Stomach smooth muscle (tissue), 2 donors: ENCODE results near the gene AXIN1.
"Not testable (repeated sequence)": the region's sequence is repeated elsewhere in the genome, so short reads cannot be mapped to it uniquely, and the experiment has no call there.

Experiments
- H3K27ac ChIP-seq: one replicate; pipeline ENCODE4 v1.7.0; 2013; ENCODE audit warnings: mild to moderate bottlenecking, low read length, inconsistent platforms
- H3K27me3 ChIP-seq, 2 donors: one replicate each; pipeline ENCODE4 v1.7.0; 2013; ENCODE audit warnings: low read length in 2 of 2; ENCODE audit not compliant: insufficient read depth in 2 of 2, control insufficient read depth in 1 of 2
- H3K36me3 ChIP-seq, 2 donors: one replicate each; pipeline ENCODE4 v1.7.0; 2013; ENCODE audit warnings: low read length in 2 of 2; ENCODE audit not compliant: control insufficient read depth in 2 of 2, insufficient read depth in 2 of 2
- H3K4me1 ChIP-seq: one replicate; pipeline ENCODE4 v1.7.0; 2013; ENCODE audit warnings: low read length; ENCODE audit not compliant: control insufficient read depth, insufficient read depth
- H3K4me3 ChIP-seq, 2 donors: one replicate each; pipeline ENCODE4 v1.7.0; 2013; ENCODE audit warnings: low read length in 2 of 2
- H3K9ac ChIP-seq, 2 donors: one replicate each; pipeline ENCODE4 v1.7.0; 2013; ENCODE audit warnings: low read length in 2 of 2, mild to moderate bottlenecking in 1 of 2
- H3K9me3 ChIP-seq, 2 donors: one replicate each; pipeline ENCODE4 v1.7.0; 2013; ENCODE audit warnings: low read length in 2 of 2; ENCODE audit not compliant: control insufficient read depth in 2 of 2
- donor health status: healthy.
- donor health status: Pancreatic carcinoma.

AXIN1 gene

DNA sequence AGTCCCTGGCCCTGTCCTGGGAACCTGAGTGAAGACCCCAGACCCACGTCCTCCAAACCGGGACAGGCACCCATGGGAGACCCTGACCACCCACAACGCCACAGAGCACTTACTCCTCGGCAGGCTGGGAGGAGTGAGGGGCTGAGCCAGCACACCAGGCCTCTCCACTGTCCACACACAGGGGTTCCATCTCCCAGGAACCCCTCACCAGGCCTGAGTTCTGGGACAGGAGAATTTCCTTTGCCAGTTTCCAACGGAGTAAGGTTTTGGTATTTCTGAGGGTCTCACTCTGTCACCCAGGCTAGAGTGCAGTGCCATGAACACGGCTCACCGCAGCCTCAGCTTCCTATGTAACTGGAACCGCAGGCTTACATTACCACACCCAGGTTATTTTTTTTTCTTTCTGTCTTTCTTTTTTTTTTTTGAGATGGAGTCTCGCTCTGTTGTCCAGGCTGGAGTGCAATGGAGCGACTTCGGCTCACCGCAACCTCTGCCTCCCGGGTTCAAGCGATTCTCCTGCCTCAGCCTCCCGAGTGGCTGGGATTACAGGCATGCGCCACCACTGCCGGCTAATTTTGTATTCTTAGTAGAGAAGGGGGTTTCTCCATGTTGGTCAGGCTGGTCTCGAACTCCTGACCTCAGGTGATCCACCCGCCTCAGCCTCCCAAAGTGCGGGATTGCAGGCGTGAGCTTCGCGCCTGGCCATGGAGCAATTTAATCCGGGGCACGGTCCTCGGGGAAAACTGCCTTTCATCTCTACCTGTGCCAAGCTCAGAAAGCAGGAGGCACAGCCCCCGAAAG lies 27.6 kb upstream of the AXIN1 start:
- H3K9ac ChIP-seq: peak overlapping the region in 1 of 2 donors; percentile 66

GRCh38 chr16:379183-379960 lies 26.8 kb upstream of the AXIN1 start:
- no peak overlapping the region for H3K9ac ChIP-seq
- peaks cover 6 to 11% of the 10 kb centered on the region in 2 donors for H3K36me3 ChIP-seq
- no peaks in the 10 kb centered on the region for H3K27me3 ChIP-seq
- H3K9me3 ChIP-seq: no peaks in the 10 kb centered on the region
- H3K27ac ChIP-seq: no peak overlapping the region
- H3K4me1 ChIP-seq: peaks cover 28% of the 10 kb centered on the region
- H3K4me3 ChIP-seq: no peak overlapping the region

More for the DNA sequence above, 27.6 kb upstream of the AXIN1 start:
- Histone ChIP-seq H3K9me3 (no peaks in the 10 kb centered on the region), H3K27me3 (no peaks in the 10 kb centered on the region), H3K4me1 (peaks cover 28% of the 10 kb centered on the region), H3K36me3 (peaks cover under 1 to 6% of the 10 kb centered on the region in 2 donors), H3K27ac (no peak overlapping the region), H3K4me3 (peak overlapping the region in 1 of 2 donors; percentile 49)

DNA sequence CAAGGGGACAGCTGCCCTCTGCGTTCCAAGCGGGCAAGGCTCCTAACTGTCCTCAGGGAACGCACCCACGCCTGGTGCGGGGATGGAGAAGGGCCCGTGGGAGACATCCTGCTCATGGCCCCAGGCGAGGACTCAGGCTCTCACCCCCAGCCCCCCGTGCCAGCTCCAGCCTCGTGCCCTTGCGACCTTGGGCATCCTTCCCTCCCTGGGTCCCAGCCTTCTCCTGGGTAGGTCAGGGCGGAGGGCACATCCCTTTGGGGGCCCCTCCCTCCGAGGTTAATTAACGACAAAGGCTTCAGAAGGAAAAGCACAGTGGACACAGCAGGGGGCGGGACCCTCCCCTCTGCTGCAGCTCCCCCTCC lies 26.3 kb upstream of the AXIN1 start:
- H3K27ac ChIP-seq: no peak overlapping the region
- H3K4me3 ChIP-seq: no peak overlapping the region

DNA sequence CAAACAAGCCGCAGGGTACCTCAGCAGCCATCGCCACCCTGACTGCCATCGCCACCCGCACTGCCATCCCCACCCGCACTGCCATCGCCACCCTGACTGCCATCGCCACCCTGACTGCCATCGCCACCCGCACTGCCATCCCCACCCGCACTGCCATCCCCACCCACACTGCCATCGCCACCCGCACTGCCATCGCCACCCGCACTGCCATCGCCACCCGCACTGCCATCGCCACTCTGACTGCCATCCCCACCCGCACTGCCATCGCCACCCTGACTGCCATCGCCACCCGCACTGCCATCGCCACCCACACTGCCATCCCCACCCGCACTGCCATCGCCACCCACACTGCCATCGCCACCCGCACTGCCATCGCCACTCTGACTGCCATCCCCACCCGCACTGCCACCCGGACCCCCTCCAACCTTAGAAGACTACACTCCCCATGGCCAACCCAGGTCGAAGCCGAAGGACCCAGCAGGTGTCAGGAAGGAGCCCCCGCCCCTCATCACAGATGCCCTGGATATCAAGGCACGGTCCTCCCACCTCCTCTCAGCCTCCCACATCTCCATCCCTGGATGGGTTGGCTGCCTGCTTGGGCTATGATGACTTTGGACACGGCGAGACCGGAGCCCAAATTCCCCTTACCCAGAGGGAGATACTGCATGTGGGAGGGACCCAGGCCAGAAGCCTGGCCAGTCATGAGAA lies 25.7 kb upstream of the AXIN1 start:
- not testable (repeated sequence) for H3K4me3 ChIP-seq, H3K9ac ChIP-seq, H3K27ac ChIP-seq, H3K27me3 ChIP-seq, H3K9me3 ChIP-seq
- Histone ChIP-seq H3K36me3 (peaks cover 9 to 13% of the 10 kb centered on the region in 2 donors), H3K4me1 (peaks cover 28% of the 10 kb centered on the region)

More for the DNA sequence above, 26.3 kb upstream of the AXIN1 start:
- Histone ChIP-seq H3K9ac (no peak overlapping the region), H3K36me3 (peaks cover 6 to 13% of the 10 kb centered on the region in 2 donors), H3K4me1 (peaks cover 28% of the 10 kb centered on the region), H3K9me3 (no peaks in the 10 kb centered on the region), H3K27me3 (no peaks in the 10 kb centered on the region)

- Histone ChIP-seq H3K9ac (no peak overlapping the region), H3K27me3 (no peaks in the 10 kb centered on the region), H3K27ac (no peak overlapping the region), H3K36me3 (peaks cover 11 to 13% of the 10 kb centered on the region in 2 donors), H3K4me1 (peaks cover 24% of the 10 kb centered on the region), H3K4me3 (no peak overlapping the region), H3K9me3 (no peaks in the 10 kb centered on the region)
Observed at GRCh38 chr16:377419-377951, 25.0 kb upstream of the AXIN1 start.

DNA sequence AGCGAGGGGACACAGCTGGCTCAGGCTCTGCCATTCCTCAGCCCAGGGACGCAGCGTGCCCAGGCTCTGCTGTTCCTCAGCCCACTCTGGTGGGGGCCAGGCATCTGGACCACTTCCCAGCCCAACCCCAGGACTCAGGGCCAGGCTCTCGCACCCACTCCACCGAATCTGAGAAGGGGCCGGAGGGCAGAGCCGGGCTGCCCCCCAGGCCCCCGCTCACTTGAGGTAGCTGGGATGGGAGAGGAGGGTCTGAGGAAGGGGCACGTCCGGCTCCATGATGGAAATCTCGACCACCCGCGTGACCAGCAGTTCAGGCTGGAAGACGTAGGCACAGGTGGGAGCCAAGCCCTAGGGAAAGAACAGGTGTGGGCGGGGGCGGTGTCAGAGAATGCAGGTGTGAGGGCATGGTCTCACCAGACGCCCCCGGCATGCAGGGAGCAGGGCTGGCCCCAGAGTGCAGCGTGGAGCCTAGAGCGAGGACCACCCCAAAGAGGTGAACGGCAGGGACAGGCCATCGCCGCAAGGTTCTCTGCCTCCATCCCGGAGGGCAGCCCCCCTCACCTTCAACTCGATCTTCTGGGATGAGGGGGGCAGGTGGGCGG lies 24.4 kb upstream of the AXIN1 start:
- peaks cover 11 to 17% of the 10 kb centered on the region in 2 donors for H3K36me3 ChIP-seq

GRCh38 chr16:375927-376816 lies 23.6 kb upstream of the AXIN1 start:
- no peaks in the 10 kb centered on the region for H3K27me3 ChIP-seq
- no peak overlapping the region for H3K27ac ChIP-seq
- H3K4me1 ChIP-seq: peaks cover 18% of the 10 kb centered on the region
- H3K9ac ChIP-seq: no peak overlapping the region
- no peak overlapping the region for H3K4me3 ChIP-seq
- H3K36me3 ChIP-seq: peaks cover 16 to 21% of the 10 kb centered on the region in 2 donors
- no peaks in the 10 kb centered on the region for H3K9me3 ChIP-seq

More for the DNA sequence above, 24.4 kb upstream of the AXIN1 start:
- H3K27ac ChIP-seq: no peak overlapping the region
- no peak overlapping the region for H3K9ac ChIP-seq
- peaks cover 19% of the 10 kb centered on the region for H3K4me1 ChIP-seq
- no peaks in the 10 kb centered on the region for H3K9me3 ChIP-seq
- H3K27me3 ChIP-seq: no peaks in the 10 kb centered on the region
- H3K4me3 ChIP-seq: no peak overlapping the region

- H3K36me3 ChIP-seq: peaks cover 16 to 21% of the 10 kb centered on the region in 2 donors
- H3K27me3 ChIP-seq: no peaks in the 10 kb centered on the region
- no peak overlapping the region for H3K9ac ChIP-seq
- no peak overlapping the region for H3K27ac ChIP-seq
- peaks cover 14% of the 10 kb centered on the region for H3K4me1 ChIP-seq
- no peaks in the 10 kb centered on the region for H3K9me3 ChIP-seq
- H3K4me3 ChIP-seq: no peak overlapping the region
Observed at GRCh38 chr16:375212-375611, 22.7 kb upstream of the AXIN1 start.

DNA sequence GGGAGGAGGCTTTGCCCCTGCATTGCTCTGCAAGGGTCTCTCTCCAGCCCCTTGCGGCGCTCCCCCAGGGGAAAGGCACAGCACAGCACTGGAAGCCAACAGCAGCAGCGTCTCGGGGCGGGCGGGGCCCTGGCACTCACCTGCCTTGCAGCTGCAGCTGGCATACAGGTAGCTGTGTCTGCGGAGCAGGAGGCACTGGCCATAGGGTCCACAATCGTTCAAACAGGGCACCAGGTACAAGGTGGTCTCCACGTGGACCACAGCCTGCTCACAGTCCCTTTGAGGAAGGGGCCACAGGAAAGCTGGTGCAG lies 22.0 kb upstream of the AXIN1 start:
- Histone ChIP-seq H3K36me3 (peaks cover 16 to 21% of the 10 kb centered on the region in 2 donors), H3K9me3 (no peaks in the 10 kb centered on the region)

More for the DNA sequence above, 22.0 kb upstream of the AXIN1 start:
- H3K27me3 ChIP-seq: no peaks in the 10 kb centered on the region
- no peak overlapping the region for H3K9ac ChIP-seq
- no peak overlapping the region for H3K4me3 ChIP-seq
- H3K27ac ChIP-seq: no peak overlapping the region
- peaks cover 13% of the 10 kb centered on the region for H3K4me1 ChIP-seq
